Bronchial epithelial cell (primary cell): ENCODE measurements around the gene CTNS. TPM values are rescaled to one million over a fixed set of nuclear protein-coding genes. Genes with fewer than 3 reads are reported as not detected.

Experiments
- DNase-seq: peaks from one replicate; pipeline ENCODE4 v3.0.0-alpha.2; 2010; ENCODE audit warnings: low read depth
- FAIRE-seq: peaks from 2 replicates; lab custom pipeline; 2011; peaks lifted over from hg19 to GRCh38; lab: Jason Lieb, UNC
- H3K27me3 ChIP-seq: 2 replicates; pipeline ENCODE4 v1.5.1; 2011; ENCODE audit warnings: low read length; ENCODE audit not compliant: control insufficient read depth, insufficient read depth
- H3K36me3 ChIP-seq: 2 replicates; pipeline ENCODE4 v1.5.1; 2011; ENCODE audit warnings: low read length; ENCODE audit not compliant: control insufficient read depth, insufficient read depth
- H3K4me3 ChIP-seq: 2 replicates; pipeline ENCODE4 v1.5.1; 2011; ENCODE audit warnings: mild to moderate bottlenecking, low read depth, low read length, control low read depth
- CTCF ChIP-seq: IDR thresholded peaks from 2 replicates; pipeline ENCODE4 v1.5.1; 2011; ENCODE audit warnings: mild to moderate bottlenecking, moderate library complexity, low read length, control low read depth, inconsistent platforms; ENCODE audit not compliant: insufficient read depth, severe bottlenecking
- total RNA-seq: library from RNA; depleted of rRNA; stranded (reverse); fragments of >200 nt; gene quantifications from 2 replicates; pipeline ENCODE4 v1.2.1, GENCODE V29; 2014

The CTNS gene
- total RNA-seq, 1 donor from 2014 or later, result 31.3 TPM

DNA sequence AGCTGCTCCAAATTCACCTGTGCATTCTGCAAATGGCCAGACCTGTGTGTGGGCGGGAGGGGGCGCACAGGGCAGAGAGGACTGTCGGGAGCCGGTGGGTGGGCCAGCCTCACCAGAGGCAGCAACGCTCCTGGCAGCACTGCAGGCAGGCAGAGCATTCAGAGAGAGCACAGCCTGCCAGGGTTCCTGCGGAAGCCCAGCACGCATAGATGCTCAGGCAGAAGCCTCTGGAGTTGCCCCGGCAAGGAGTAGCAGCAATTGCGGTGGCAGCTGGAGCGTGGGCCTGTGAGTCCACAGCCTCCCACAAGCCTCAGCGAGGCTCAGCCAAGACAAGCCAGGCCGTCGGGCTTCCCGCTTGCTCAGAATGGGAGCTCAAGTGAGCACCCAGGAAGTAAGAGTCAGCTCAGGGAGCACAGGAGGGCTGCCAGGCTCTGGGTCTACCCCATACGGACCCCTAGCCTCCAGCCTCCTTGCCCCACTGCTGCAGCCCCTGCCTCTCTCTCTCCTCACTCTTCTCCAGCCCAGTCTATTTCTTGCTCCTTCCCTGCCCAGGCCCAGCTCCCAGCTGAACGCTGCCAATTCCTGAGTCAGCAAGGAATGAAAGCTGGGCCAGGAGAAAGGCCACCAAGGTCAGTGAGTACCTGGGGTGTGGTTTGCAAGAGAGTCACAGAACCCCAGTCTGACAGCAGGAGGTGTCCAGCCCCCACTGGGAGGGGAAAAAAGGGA lies 41.7 kb downstream of the CTNS start:
- Histone ChIP-seq H3K27me3 (no peaks in the 10 kb centered on the region), H3K4me3 (no peak overlapping the region), H3K36me3 (no peaks in the 10 kb centered on the region)
- TF ChIP-seq CTCF, result no peak
- FAIRE-seq, result no peak
- no peak for DNase-seq

- Histone ChIP-seq H3K27me3 (no peaks in the 10 kb centered on the region), H3K4me3 (no peak overlapping the region), H3K36me3 (no peaks in the 10 kb centered on the region)
- FAIRE-seq (no peak), DNase-seq (no peak)
- TF ChIP-seq CTCF, result no peak
Observed at GRCh38 chr17:3678821-3679530, 42.4 kb downstream of the CTNS start.

DNA sequence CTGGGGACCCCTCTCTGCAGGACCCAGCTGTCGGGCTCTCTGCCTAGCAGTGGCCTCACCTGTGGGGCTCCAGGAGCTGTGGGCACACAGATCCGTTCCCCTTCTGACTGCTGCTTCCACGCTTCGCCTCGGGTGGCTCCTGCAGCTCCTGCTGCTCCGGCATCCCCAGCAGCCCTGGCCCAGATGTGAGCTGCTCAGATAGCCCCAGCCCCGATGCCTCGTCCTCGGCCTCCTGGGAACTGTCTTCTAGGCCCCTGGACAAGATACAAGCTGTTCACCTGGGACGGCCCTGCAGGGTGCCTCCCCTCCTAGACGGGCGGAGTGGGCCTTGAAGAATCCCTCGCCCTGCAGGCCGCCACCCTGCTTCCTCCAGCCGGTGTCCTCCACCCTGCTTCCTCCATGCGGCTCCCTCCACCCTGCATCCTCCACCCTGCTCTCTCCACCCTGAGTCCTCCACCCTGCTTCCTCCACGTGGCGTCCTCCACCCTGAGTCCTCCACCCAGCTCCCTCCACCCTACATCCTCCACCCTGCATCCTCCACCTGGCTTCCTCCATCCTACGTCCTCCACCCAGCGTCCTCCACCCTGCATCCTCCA lies 43.1 kb downstream of the CTNS start:
- TF ChIP-seq CTCF, result no peak
- Histone ChIP-seq H3K27me3 (no peaks in the 10 kb centered on the region), H3K4me3 (no peak overlapping the region), H3K36me3 (no peaks in the 10 kb centered on the region)
- DNase-seq, result no peak
- FAIRE-seq, result no peak

- Histone ChIP-seq H3K27me3 (peaks cover 3% of the 10 kb centered on the region), H3K4me3 (no peak overlapping the region), H3K36me3 (no peaks in the 10 kb centered on the region)
- FAIRE-seq, result no peak
- TF ChIP-seq CTCF, result no peak
- DNase-seq, result no peak
Observed at GRCh38 chr17:3681057-3681456, 44.5 kb downstream of the CTNS start.

DNA sequence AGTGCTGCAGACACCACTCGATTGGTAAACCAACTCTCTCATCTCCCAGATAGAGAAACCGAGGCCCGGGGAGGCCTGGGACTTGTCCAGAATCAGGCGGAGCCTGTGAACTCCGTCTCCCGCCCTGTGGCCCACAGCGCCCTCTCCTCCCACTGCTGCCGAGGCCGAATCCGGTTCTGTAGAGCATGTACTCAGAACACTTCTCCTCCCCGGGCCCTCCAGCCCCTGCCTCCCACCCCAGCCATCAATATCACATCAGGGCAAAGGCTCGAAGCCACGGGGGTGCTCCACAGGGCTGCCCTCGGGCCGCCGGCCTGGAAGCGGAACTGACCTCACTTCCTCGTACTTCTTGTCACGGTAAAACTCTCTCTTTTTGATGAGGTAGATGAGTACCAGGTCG lies 45.0 kb downstream of the CTNS start:
- peaks cover 3% of the 10 kb centered on the region for H3K27me3 ChIP-seq
- DNase-seq (no peak), FAIRE-seq (no peak)
- no peaks in the 10 kb centered on the region for H3K36me3 ChIP-seq
- TF ChIP-seq CTCF, result no peak
- no peak overlapping the region for H3K4me3 ChIP-seq
